ENCODE data around the gene PLA2G4B. TPM values are rescaled to one million over a fixed set of nuclear protein-coding genes. Genes with fewer than 3 reads are reported as not detected.

Gene PLA2G4B
- total and polyA plus RNA-seq, 2 experiments from 2014 or later: 1.4 to 1.6 TPM

GRCh38 chr15:41795996-41796856 lies 42.4 kb upstream of the PLA2G4B start:
- in situ Hi-C loops (cut with MboI): no loop called here
- Histone ChIP-seq H3K4me2 (ENCODE audit: unreplicated experiment) (peak overlapping the region; percentile 75), H3K36me3 (ENCODE audit: low read depth) (no peaks in the 10 kb centered on the region), H3F3A (ENCODE audit: insufficient read depth) (peaks cover 49% of the 10 kb centered on the region), H3K9me3 (ENCODE audit: low read depth) (no peaks in the 10 kb centered on the region), H2AFZ (peak overlapping the region; percentile 64), H3K27me3 (replicated peaks; ENCODE audit: insufficient read depth) (no peaks in the 10 kb centered on the region), H3K9ac (peak overlapping the region; percentile 54), H3K4me1 (ENCODE audit: insufficient read depth) (peaks cover 54% of the 10 kb centered on the region), H3K9me2 (ENCODE audit: insufficient read depth) (no peaks in the 10 kb centered on the region), H4K20me1 (ENCODE audit: insufficient read depth) (no peaks in the 10 kb centered on the region), H3K27ac (peak overlapping the region; percentile 62), H3K79me2 (ENCODE audit: insufficient read depth) (peaks cover 78% of the 10 kb centered on the region), H3K4me3 (peak overlapping the region; percentile 46)
- 10% methylated on average over 10 of the region's 10 CpGs for WGBS, 2 experiments (ENCODE audit: low coverage in 1 of 2, low lambda C conversion rate in 2 of 2, missing lambda C conversion rate in 2 of 2)
- TF ChIP-seq EZH2 (IDR thresholded peaks at IDR 0.05; ENCODE audit: insufficient read depth, poor library complexity, severe bottlenecking) (no peak), EZH2phosphoT487 (IDR thresholded peaks at IDR 0.05; ENCODE audit: insufficient read depth, low read depth) (no peak)
- DNase-seq: peak; percentile 76

- WGBS, 2 experiments (ENCODE audit: low coverage in 1 of 2, low lambda C conversion rate in 2 of 2, missing lambda C conversion rate in 2 of 2): 84 to 93% methylated on average over 8 of the region's 8 CpGs
- H3K9me3 ChIP-seq (ENCODE audit: low read depth): no peaks in the 10 kb centered on the region
- peak overlapping the region; percentile 54 for H3K9ac ChIP-seq
- H2AFZ ChIP-seq: no peak overlapping the region
- no peak overlapping the region for H3K4me3 ChIP-seq
- H3K36me3 ChIP-seq (ENCODE audit: low read depth): no peaks in the 10 kb centered on the region
- H3K9me2 ChIP-seq (ENCODE audit: insufficient read depth): no peaks in the 10 kb centered on the region
- no peaks in the 10 kb centered on the region for H3K27me3 ChIP-seq (replicated peaks; ENCODE audit: insufficient read depth)
- H4K20me1 ChIP-seq (ENCODE audit: insufficient read depth): no peaks in the 10 kb centered on the region
- DNase-seq: no peak
- in situ Hi-C loops (cut with MboI): no loop called here
- H3K79me2 ChIP-seq (ENCODE audit: insufficient read depth): peaks cover 66% of the 10 kb centered on the region
- H3K4me1 ChIP-seq (ENCODE audit: insufficient read depth): peaks cover 50% of the 10 kb centered on the region
- TF ChIP-seq EZH2 (IDR thresholded peaks at IDR 0.05; ENCODE audit: insufficient read depth, poor library complexity, severe bottlenecking) (no peak), EZH2phosphoT487 (IDR thresholded peaks at IDR 0.05; ENCODE audit: insufficient read depth, low read depth) (no peak)
- peak overlapping the region; percentile 75 for H3K4me2 ChIP-seq (ENCODE audit: unreplicated experiment)
- peak overlapping the region; percentile 62 for H3K27ac ChIP-seq
- H3F3A ChIP-seq (ENCODE audit: insufficient read depth): peaks cover 39% of the 10 kb centered on the region
Observed at GRCh38 chr15:41797201-41797944, 41.3 kb upstream of the PLA2G4B start.

GRCh38 chr15:41798607-41799487 lies 39.8 kb upstream of the PLA2G4B start:
- peak overlapping the region; percentile 29; the same call in 1 of the 2 replicates for H3K27ac ChIP-seq
- in situ Hi-C loops (cut with MboI): no loop called here
- DNase-seq: peak; percentile 36

GRCh38 chr15:41799488-41799805 lies 39.2 kb upstream of the PLA2G4B start:
- Histone ChIP-seq H3K9ac (no peak overlapping the region), H3K27me3 (replicated peaks; ENCODE audit: insufficient read depth) (no peaks in the 10 kb centered on the region), H2AFZ (no peak overlapping the region), H3K4me2 (ENCODE audit: unreplicated experiment) (no peak overlapping the region), H3K36me3 (ENCODE audit: low read depth) (no peaks in the 10 kb centered on the region), H3K79me2 (ENCODE audit: insufficient read depth) (peaks cover 63% of the 10 kb centered on the region), H3K27ac (peak overlapping the region; percentile 29; the same call in 1 of the 2 replicates), H4K20me1 (ENCODE audit: insufficient read depth) (no peaks in the 10 kb centered on the region), H3K9me3 (ENCODE audit: low read depth) (no peaks in the 10 kb centered on the region), H3F3A (ENCODE audit: insufficient read depth) (peaks cover 39% of the 10 kb centered on the region), H3K4me3 (no peak overlapping the region), H3K4me1 (ENCODE audit: insufficient read depth) (peaks cover 44% of the 10 kb centered on the region), H3K9me2 (ENCODE audit: insufficient read depth) (no peaks in the 10 kb centered on the region)
- DNase-seq: no peak
- in situ Hi-C loops (cut with MboI): no loop called here
- 90 to 93% methylated on average over 5 of the region's 5 CpGs for WGBS, 2 experiments (ENCODE audit: low coverage in 1 of 2, low lambda C conversion rate in 2 of 2, missing lambda C conversion rate in 2 of 2)
- TF ChIP-seq EZH2 (IDR thresholded peaks at IDR 0.05; ENCODE audit: insufficient read depth, poor library complexity, severe bottlenecking): no peak
- no peak for TF ChIP-seq EZH2phosphoT487 (IDR thresholded peaks at IDR 0.05; ENCODE audit: insufficient read depth, low read depth)

More at GRCh38 chr15:41798607-41799487, 39.8 kb upstream of the PLA2G4B start:
- no peaks in the 10 kb centered on the region for H3K36me3 ChIP-seq (ENCODE audit: low read depth)
- H3K9ac ChIP-seq: no peak overlapping the region
- peaks cover 50% of the 10 kb centered on the region for H3K4me1 ChIP-seq (ENCODE audit: insufficient read depth)
- H3K4me2 ChIP-seq (ENCODE audit: unreplicated experiment): no peak overlapping the region
- peaks cover 61% of the 10 kb centered on the region for H3K79me2 ChIP-seq (ENCODE audit: insufficient read depth)
- no peaks in the 10 kb centered on the region for H3K9me2 ChIP-seq (ENCODE audit: insufficient read depth)
- H3K4me3 ChIP-seq: no peak overlapping the region
- no peaks in the 10 kb centered on the region for H3K27me3 ChIP-seq (replicated peaks; ENCODE audit: insufficient read depth)
- no peak overlapping the region for H2AFZ ChIP-seq
- H3F3A ChIP-seq (ENCODE audit: insufficient read depth): peaks cover 43% of the 10 kb centered on the region
- 73 to 77% methylated on average over 9 of the region's 9 CpGs for WGBS, 2 experiments (ENCODE audit: low coverage in 1 of 2, low lambda C conversion rate in 2 of 2, missing lambda C conversion rate in 2 of 2)
- H4K20me1 ChIP-seq (ENCODE audit: insufficient read depth): no peaks in the 10 kb centered on the region
- TF ChIP-seq EZH2phosphoT487 (IDR thresholded peaks at IDR 0.05; ENCODE audit: insufficient read depth, low read depth): no peak
- TF ChIP-seq EZH2 (IDR thresholded peaks at IDR 0.05; ENCODE audit: insufficient read depth, poor library complexity, severe bottlenecking): no peak
- no peaks in the 10 kb centered on the region for H3K9me3 ChIP-seq (ENCODE audit: low read depth)
